ENCODE measurements around the gene TBATA. TPM values are rescaled to one million over a fixed set of nuclear protein-coding genes. Genes with fewer than 3 reads are reported as not detected.

Gene TBATA

Small RNAs within 50 kb of the gene (small RNA-seq; reads per million reads assigned to genes)
- not detected for gene RPS26P40 (ENCODE audit: low read depth)

Data from mesenchymal stem cell (in vitro differentiated cells and primary cell).